ENCODE data around the gene DTX1. TPM values are rescaled to one million over a fixed set of nuclear protein-coding genes. Genes with fewer than 3 reads are reported as not detected.

Gene DTX1
- total RNA-seq, 3 donors from 2014 or later (not counting 1 experiment from before 2014, with no cell fraction given) = 1.7 to 4.2 (median 4.0) TPM

GRCh38 chr12:113093409-113094101 is 37.0 kb downstream of the DTX1 start:
- Mint-ChIP-seq H3K27me3 (ENCODE audit: low read depth in 2 of 2) (peaks cover 3 to 8% of the 10 kb centered on the region in 2 donors), H3K4me1 (peaks cover 28 to 43% of the 10 kb centered on the region in 2 donors), H3K4me3 (no peak overlapping the region), H3K27ac (no peak overlapping the region), H3K9me3 (no peaks in the 10 kb centered on the region), H3K36me3 (no peaks in the 10 kb centered on the region)
- no peak for TF ChIP-seq CTCF (IDR thresholded peaks at IDR 0.05)
- H3K4me3 ChIP-seq (ENCODE audit: low read length) = no peak overlapping the region
- ATAC-seq (no peak), DNase-seq (no peak)
- intact Hi-C loops (cut with micrococcal nuclease) = no loop called here
- no peaks in the 10 kb centered on the region for H3K27me3 ChIP-seq (ENCODE audit: control insufficient read depth, insufficient read depth, low read length)
- H3K9me3 ChIP-seq (ENCODE audit: control insufficient read depth, insufficient read depth, low read length) = no peaks in the 10 kb centered on the region
- no peak overlapping the region for H3K27ac ChIP-seq (ENCODE audit: low read length)
- H3K4me1 ChIP-seq (ENCODE audit: control insufficient read depth, insufficient read depth, low read length) = peaks cover 81% of the 10 kb centered on the region
- H3K36me3 ChIP-seq (ENCODE audit: control insufficient read depth, insufficient read depth, low read length) = no peaks in the 10 kb centered on the region
- 74% methylated on average over 32 of the region's 32 CpGs for WGBS (ENCODE audit: insufficient coverage)

- Histone ChIP-seq H3K4me3 (ENCODE audit: low read length) (no peak overlapping the region), H3K27ac (ENCODE audit: low read length) (no peak overlapping the region), H3K27me3 (ENCODE audit: control insufficient read depth, insufficient read depth, low read length) (no peaks in the 10 kb centered on the region), H3K36me3 (ENCODE audit: control insufficient read depth, insufficient read depth, low read length) (no peaks in the 10 kb centered on the region), H3K4me1 (ENCODE audit: control insufficient read depth, insufficient read depth, low read length) (peaks cover 71% of the 10 kb centered on the region), H3K9me3 (ENCODE audit: control insufficient read depth, insufficient read depth, low read length) (no peaks in the 10 kb centered on the region)
- Mint-ChIP-seq H3K36me3 (no peaks in the 10 kb centered on the region), H3K4me3 (no peak overlapping the region), H3K27ac (no peak overlapping the region), H3K4me1 (peaks cover 16 to 31% of the 10 kb centered on the region in 2 donors), H3K9me3 (no peaks in the 10 kb centered on the region), H3K27me3 (ENCODE audit: low read depth in 2 of 2) (peaks cover 3 to 8% of the 10 kb centered on the region in 2 donors)
- 95% methylated on average over 16 of the region's 16 CpGs for WGBS (ENCODE audit: insufficient coverage)
- intact Hi-C loops (cut with micrococcal nuclease) = loop anchor here (5.0 kb wide), 1 partner anchor 192 kb away; no protein-coding TSS in a partner anchor
- no peak for ATAC-seq
- no peak for DNase-seq
- TF ChIP-seq CTCF (IDR thresholded peaks at IDR 0.05) = no peak
Measured at GRCh38 chr12:113094738-113095137, 38.2 kb downstream of the DTX1 start.

GRCh38 chr12:113095405-113095804 is 38.9 kb downstream of the DTX1 start:
- no peaks in the 10 kb centered on the region for H3K36me3 ChIP-seq (ENCODE audit: control insufficient read depth, insufficient read depth, low read length)
- H3K27me3 ChIP-seq (ENCODE audit: control insufficient read depth, insufficient read depth, low read length) = no peaks in the 10 kb centered on the region
- no peak overlapping the region for H3K4me3 Mint-ChIP-seq
- no peaks in the 10 kb centered on the region for H3K36me3 Mint-ChIP-seq
- WGBS (ENCODE audit: insufficient coverage) = 47% methylated on average over 6 of the region's 6 CpGs
- peaks cover 64% of the 10 kb centered on the region for H3K4me1 ChIP-seq (ENCODE audit: control insufficient read depth, insufficient read depth, low read length)
- H3K4me1 Mint-ChIP-seq = peaks cover 13 to 27% of the 10 kb centered on the region in 2 donors
- intact Hi-C loops (cut with micrococcal nuclease) = loop anchor here (5.0 kb wide), 1 partner anchor 193 kb away; no protein-coding TSS in a partner anchor
- no peak overlapping the region for H3K4me3 ChIP-seq (ENCODE audit: low read length)
- TF ChIP-seq CTCF (IDR thresholded peaks at IDR 0.05) = no peak
- H3K27me3 Mint-ChIP-seq (ENCODE audit: low read depth in 2 of 2) = peaks cover 3 to 8% of the 10 kb centered on the region in 2 donors
- H3K9me3 ChIP-seq (ENCODE audit: control insufficient read depth, insufficient read depth, low read length) = no peaks in the 10 kb centered on the region
- H3K9me3 Mint-ChIP-seq = no peaks in the 10 kb centered on the region
- ATAC-seq (no peak), DNase-seq (no peak)
- no peak overlapping the region for H3K27ac ChIP-seq (ENCODE audit: low read length)
- no peak overlapping the region for H3K27ac Mint-ChIP-seq

Data from natural killer cell (primary cell).